ENCODE results near the gene RCHY1.

- no peak for TF ChIP-seq POLR2A (IDR thresholded peaks at IDR 0.05; ENCODE audit: low read length)
- no peak for TF ChIP-seq GATA1 (IDR thresholded peaks at IDR 0.05; ENCODE audit: low read depth, low read length)
Observed at GRCh38 chr4:75542824-75543223, 28.6 kb upstream of the RCHY1 start.
